ENCODE results near the gene CHMP4A. TPM values are rescaled to one million over a fixed set of nuclear protein-coding genes. Genes with fewer than 3 reads are reported as not detected.

The CHMP4A gene
- total RNA-seq (2022; extraction: Qiagen RNA extraction; ENCODE audit: low read depth), result 76.7 to 107 TPM (median 84.4 TPM) in 5 replicates

GRCh38 chr14:24212924-24213865, at the start of gene CHMP4A:
TSS of gene CHMP4A (minus strand) at chr14:24213488. CDS start at chr14:24213439, 49 bp downstream.

GRCh38 chr14:24232645-24233537, 19.6 kb upstream of the CHMP4A start, which contains the start of gene GMPR2:
TSS of gene GMPR2 (plus strand) at chr14:24232929. CDS start at chr14:24233254, 325 bp downstream.

GRCh38 chr14:24232121-24232644, 18.9 kb upstream of the CHMP4A start, which contains the start of gene NEDD8:
TSS of gene NEDD8 (minus strand) at chr14:24232367. CDS start at chr14:24232267, 100 bp downstream.

GRCh38 chr14:24215495-24216344, 2.4 kb upstream of the CHMP4A start, which contains the start of gene MDP1:
TSS of gene MDP1 (minus strand) at chr14:24216066. CDS start at chr14:24215955, 111 bp downstream.

GRCh38 chr14:24195186-24196070, 17.9 kb downstream of the CHMP4A start, which contains the start of gene TM9SF1:
TSS of gene TM9SF1 (minus strand) at chr14:24195441. CDS start at chr14:24195019, 422 bp downstream.

GRCh38 chr14:24188251-24189058, 24.8 kb downstream of the CHMP4A start, which contains the start of gene IPO4:
TSS of gene IPO4 (minus strand) at chr14:24188816. CDS start at chr14:24188787, 29 bp downstream.

GRCh38 chr14:24171422-24172260, 41.6 kb downstream of the CHMP4A start, which contains the start of gene REC8:
TSS of gene REC8 (plus strand) at chr14:24172080. CDS start at chr14:24172553, 473 bp downstream.

GRCh38 chr14:24160850-24161804, 52.2 kb downstream of the CHMP4A start, which contains the start of gene IRF9:
TSS of gene IRF9 (plus strand) at chr14:24161265. CDS start at chr14:24162145, 880 bp downstream.

Other genes with a start within 250 kb of the CHMP4A start
- gene DHRS4L2, start 224.6 kb downstream of the CHMP4A start, total RNA-seq (2022; extraction: Qiagen RNA extraction; ENCODE audit: low read depth), result 23.2 to 36.3 TPM (median 32.1 TPM) in 5 replicates
- gene CARMIL3, start 161.5 kb downstream of the CHMP4A start, total RNA-seq (2022; extraction: Qiagen RNA extraction; ENCODE audit: low read depth), result 0.22 to 0.74 TPM (median 0.60 TPM) in 5 replicates
- gene CPNE6, start 141.9 kb downstream of the CHMP4A start, total RNA-seq (2022; extraction: Qiagen RNA extraction; ENCODE audit: low read depth), result not detected in 5 replicates
- 13.5 to 21.1 TPM (median 19.2 TPM) in 5 replicates for gene PCK2, start 119.2 kb downstream of the CHMP4A start, total RNA-seq (2022; extraction: Qiagen RNA extraction; ENCODE audit: low read depth)
- gene DCAF11, start 98.7 kb downstream of the CHMP4A start, total RNA-seq (2022; extraction: Qiagen RNA extraction; ENCODE audit: low read depth), result 19.4 to 22.4 TPM (median 21.7 TPM) in 5 replicates
- gene NRL, start 98.5 kb downstream of the CHMP4A start, total RNA-seq (2022; extraction: Qiagen RNA extraction; ENCODE audit: low read depth), result 0.53 to 0.97 TPM (median 0.65 TPM) in 5 replicates
- gene FITM1, start 82.8 kb downstream of the CHMP4A start, total RNA-seq (2022; extraction: Qiagen RNA extraction; ENCODE audit: low read depth), result not detected in 5 replicates
- gene PSME1, start 77.3 kb downstream of the CHMP4A start, total RNA-seq (2022; extraction: Qiagen RNA extraction; ENCODE audit: low read depth), result 149 to 185 TPM (median 165 TPM) in 5 replicates
- gene EMC9, start 71.9 kb downstream of the CHMP4A start, total RNA-seq (2022; extraction: Qiagen RNA extraction; ENCODE audit: low read depth), result 37.8 to 64.0 TPM (median 62.7 TPM) in 5 replicates
- 149 to 205 TPM (median 163 TPM) in 5 replicates for gene PSME2, start 66.9 kb downstream of the CHMP4A start, total RNA-seq (2022; extraction: Qiagen RNA extraction; ENCODE audit: low read depth)
- gene RNF31, start 66.0 kb downstream of the CHMP4A start, total RNA-seq (2022; extraction: Qiagen RNA extraction; ENCODE audit: low read depth), result 14.7 to 35.4 TPM (median 31.7 TPM) in 5 replicates
- 15.5 to 24.9 TPM (median 19.7 TPM) in 5 replicates for gene IRF9, start 52.2 kb downstream of the CHMP4A start, total RNA-seq (2022; extraction: Qiagen RNA extraction; ENCODE audit: low read depth)
- gene REC8, start 41.4 kb downstream of the CHMP4A start, total RNA-seq (2022; extraction: Qiagen RNA extraction; ENCODE audit: low read depth), result 2.6 to 6.5 TPM (median 4.6 TPM) in 5 replicates
- gene IPO4, start 24.7 kb downstream of the CHMP4A start, total RNA-seq (2022; extraction: Qiagen RNA extraction; ENCODE audit: low read depth), result 51.4 to 91.8 TPM (median 77.1 TPM) in 5 replicates
- 48.0 to 74.0 TPM (median 66.9 TPM) in 5 replicates for gene TM9SF1, start 18.0 kb downstream of the CHMP4A start, total RNA-seq (2022; extraction: Qiagen RNA extraction; ENCODE audit: low read depth)
- not detected in 5 replicates for gene TSSK4, start 7.8 kb downstream of the CHMP4A start, total RNA-seq (2022; extraction: Qiagen RNA extraction; ENCODE audit: low read depth)
- 22.6 to 33.8 TPM (median 29.9 TPM) in 5 replicates for gene MDP1, start 2.6 kb upstream of the CHMP4A start, total RNA-seq (2022; extraction: Qiagen RNA extraction; ENCODE audit: low read depth)
- gene NEDD8, start 18.9 kb upstream of the CHMP4A start, total RNA-seq (2022; extraction: Qiagen RNA extraction; ENCODE audit: low read depth), result 456 to 538 TPM (median 471 TPM) in 5 replicates
- 53.6 to 67.0 TPM (median 57.2 TPM) in 5 replicates for gene GMPR2, start 19.4 kb upstream of the CHMP4A start, total RNA-seq (2022; extraction: Qiagen RNA extraction; ENCODE audit: low read depth)
- 31.9 to 41.7 TPM (median 36.3 TPM) in 5 replicates for gene TINF2, start 29.1 kb upstream of the CHMP4A start, total RNA-seq (2022; extraction: Qiagen RNA extraction; ENCODE audit: low read depth)
- gene TGM1, start 49.7 kb upstream of the CHMP4A start, total RNA-seq (2022; extraction: Qiagen RNA extraction; ENCODE audit: low read depth), result 0.72 to 1.3 TPM (median 0.74 TPM) in 5 replicates
- 13.7 to 19.6 TPM (median 18.4 TPM) in 5 replicates for gene RABGGTA, start 58.1 kb upstream of the CHMP4A start, total RNA-seq (2022; extraction: Qiagen RNA extraction; ENCODE audit: low read depth)
- 9.5 to 15.2 TPM (median 13.7 TPM) in 5 replicates for gene DHRS1, start 86.3 kb upstream of the CHMP4A start, total RNA-seq (2022; extraction: Qiagen RNA extraction; ENCODE audit: low read depth)
- gene NOP9, start 86.4 kb upstream of the CHMP4A start, total RNA-seq (2022; extraction: Qiagen RNA extraction; ENCODE audit: low read depth), result 11.6 to 19.3 TPM (median 18.7 TPM) in 5 replicates
- gene CIDEB, start 94.5 kb upstream of the CHMP4A start, total RNA-seq (2022; extraction: Qiagen RNA extraction; ENCODE audit: low read depth), result 0.12 to 0.21 TPM (median 0.18 TPM) in 4 of 5 replicates, not detected in the other
- gene LTB4R2, start 96.7 kb upstream of the CHMP4A start, total RNA-seq (2022; extraction: Qiagen RNA extraction; ENCODE audit: low read depth), result 2.0 to 6.3 TPM (median 5.6 TPM) in 5 replicates
- gene LTB4R, start 98.0 kb upstream of the CHMP4A start, total RNA-seq (2022; extraction: Qiagen RNA extraction; ENCODE audit: low read depth), result 3.2 to 6.8 TPM (median 5.9 TPM) in 5 replicates
- gene ADCY4, start 121.6 kb upstream of the CHMP4A start, total RNA-seq (2022; extraction: Qiagen RNA extraction; ENCODE audit: low read depth), result 0.21 TPM in 1 of 5 replicates, not detected in the others
- not detected in 5 replicates for gene RIPK3, start 126.5 kb upstream of the CHMP4A start, total RNA-seq (2022; extraction: Qiagen RNA extraction; ENCODE audit: low read depth)
- gene NFATC4, start 154.7 kb upstream of the CHMP4A start, total RNA-seq (2022; extraction: Qiagen RNA extraction; ENCODE audit: low read depth), result 0.15 to 0.36 TPM (median 0.25 TPM) in 4 of 5 replicates, not detected in the other
- 0.25 to 0.57 TPM (median 0.27 TPM) in 5 replicates for gene NYNRIN, start 185.5 kb upstream of the CHMP4A start, total RNA-seq (2022; extraction: Qiagen RNA extraction; ENCODE audit: low read depth)
- 0.59 to 2.1 TPM (median 1.1 TPM) in 5 replicates for gene CBLN3, start 216.2 kb upstream of the CHMP4A start, total RNA-seq (2022; extraction: Qiagen RNA extraction; ENCODE audit: low read depth)
- 19.8 to 31.7 TPM (median 27.3 TPM) in 5 replicates for gene KHNYN, start 216.5 kb upstream of the CHMP4A start, total RNA-seq (2022; extraction: Qiagen RNA extraction; ENCODE audit: low read depth)
- gene SDR39U1, start 229.3 kb upstream of the CHMP4A start, total RNA-seq (2022; extraction: Qiagen RNA extraction; ENCODE audit: low read depth), result 33.1 to 53.2 TPM (median 49.6 TPM) in 5 replicates